ENCODE measurements around the gene PILRA. TPM values are rescaled to one million over a fixed set of nuclear protein-coding genes. Genes with fewer than 3 reads are reported as not detected.

PILRA gene
- total and polyA plus RNA-seq, 2 of the 13 experiments (the other 11 are each of a cell fraction or from before 2014, with no cell fraction given) = 0.13 to 1.3 TPM

GRCh38 chr7:100435401-100436304 lies 62.4 kb downstream of the PILRA start (continued):
- TF ChIP-seq AHDC1 (CRISPR knock-in tag; IDR thresholded peaks at IDR 0.05; ENCODE audit: borderline replicate concordance) (no peak), SAFB2 (CRISPR knock-in tag; IDR thresholded peaks at IDR 0.05; ENCODE audit: borderline replicate concordance, low read depth) (no peak), YY1 (IDR thresholded peaks at IDR 0.05; ENCODE audit: insufficient read depth, insufficient replicate concordance, low read depth, low read length) (peak; percentile 20), PHF8 (CRISPR knock-in tag; IDR thresholded peaks at IDR 0.05) (peak; percentile 76; the same call in 1 of the 2 replicates), TERF1 (CRISPR knock-in tag; IDR thresholded peaks at IDR 0.05) (no peak), HNF4A (CRISPR knock-in tag; IDR thresholded peaks at IDR 0.05) (0 out of 2 replicates have a peak, but pooled peaks have one; percentile 7), ZMYM3 (CRISPR knock-in tag; IDR thresholded peaks at IDR 0.05) (no peak), ZFY (CRISPR knock-in tag; IDR thresholded peaks at IDR 0.05) (peak; percentile 64), RBM39 (IDR thresholded peaks at IDR 0.05; ENCODE audit: low read depth, low read length, poor library complexity, severe bottlenecking) (peak; percentile 70), MXD4 (CRISPR knock-in tag; IDR thresholded peaks at IDR 0.05) (no peak), MAFF (IDR thresholded peaks at IDR 0.05; ENCODE audit: low read depth, low read length) (no peak), ZNF432 (CRISPR knock-in tag; IDR thresholded peaks at IDR 0.05; ENCODE audit: borderline replicate concordance) (no peak), NFIB (CRISPR knock-in tag; IDR thresholded peaks at IDR 0.05; ENCODE audit: borderline replicate concordance) (no peak), CBX2 (IDR thresholded peaks at IDR 0.05; ENCODE audit: low read depth, low read length) (no peak), CBX2 (CRISPR knock-in tag; IDR thresholded peaks at IDR 0.05; ENCODE audit: low read depth) (no peak), ARID3A (IDR thresholded peaks at IDR 0.05; ENCODE audit: low read depth, low read length) (no peak), E2F2 (CRISPR knock-in tag; IDR thresholded peaks at IDR 0.05; ENCODE audit: borderline replicate concordance) (peak; percentile 61; the same call in 1 of the 2 replicates), CREB1 (IDR thresholded peaks at IDR 0.05) (no peak), CREB1 (CRISPR knock-in tag; IDR thresholded peaks at IDR 0.05) (no peak)

All from HepG2 (cell line).